Endothelial cell of umbilical vein (primary cell): ENCODE measurements around the gene SLC38A10. TPM values are rescaled to one million over a fixed set of nuclear protein-coding genes. Genes with fewer than 3 reads are reported as not detected.

ENCODE experiments used
- BruUV-seq: library from RNA; stranded (reverse); fragments of 400-500 nt; replicated peaks from 2 replicates; lab custom pipeline; 2021; lab: Mats Ljungman, UMichigan
- CTCF ChIA-PET: fragments of 300-600, 350-600 bp; sonication (Branson Sonifier 250); formaldehyde crosslinking; loops from one replicate; lab custom pipeline; 2021; ENCODE audit warnings: antibody characterized with exemption, inconsistent platforms; lab: Charles Lee
- POLR2A ChIA-PET: fragments of 300-600, 350-600 bp; sonication (Branson Sonifier 250); formaldehyde crosslinking; loops from one replicate; lab custom pipeline; 2021; ENCODE audit warnings: antibody characterized with exemption, inconsistent platforms; lab: Charles Lee
- DNase-seq: peaks from one replicate; pipeline ENCODE4 v3.0.0-alpha.2; 2011; ENCODE audit warnings: low read depth, low spot score
- FAIRE-seq: peaks from 2 replicates; lab custom pipeline; 2011; peaks lifted over from hg19 to GRCh38; lab: Jason Lieb, UNC
- H2AFZ ChIP-seq: 2 replicates; pipeline ENCODE4 v1.6.0; 2012; ENCODE audit warnings: low read depth, low read length, control low read depth, inconsistent platforms
- H3K27ac ChIP-seq: 2 replicates; pipeline ENCODE4 v1.5.1; 2011; ENCODE audit warnings: low read depth, mild to moderate bottlenecking, control low read depth, low read length, moderate library complexity; ENCODE audit not compliant: insufficient read depth
- H3K27me3 ChIP-seq, 2 experiments: 2 replicates each; pipeline versions ENCODE4 v1.6.0 to v1.6.1; 2011; ENCODE audit warnings: low read length in 2 of 2, mixed read lengths in 1 of 2; ENCODE audit not compliant: control insufficient read depth in 2 of 2, insufficient read depth in 2 of 2
- H3K36me3 ChIP-seq, 2 experiments: 2 replicates in 1 of 2; 3 replicates in 1 of 2; pipeline ENCODE4 v1.5.1; 2011; ENCODE audit warnings: low read length in 2 of 2, mild to moderate bottlenecking in 1 of 2, moderate library complexity in 1 of 2; ENCODE audit not compliant: control insufficient read depth in 2 of 2, insufficient read depth in 2 of 2; ENCODE audit errors: extremely low read depth in 1 of 2
- H3K4me1 ChIP-seq: 3 replicates; pipeline ENCODE4 v1.5.1; 2011; ENCODE audit warnings: mild to moderate bottlenecking, low read length; ENCODE audit not compliant: control insufficient read depth, insufficient read depth; ENCODE audit errors: extremely low read depth
- H3K4me2 ChIP-seq: 2 replicates; pipeline ENCODE4 v1.6.1; 2011; ENCODE audit warnings: low read length, control low read depth, mixed read lengths; ENCODE audit not compliant: insufficient read depth
- H3K4me3 ChIP-seq, 3 experiments: fragments of 200-600 bp in 1 of 3; sonication (generic), shearing (Covaris generic) in 1 of 3; replicated peaks in 1 of 3; 2 replicates each; pipeline ENCODE4 v1.5.1; 2011 to 2016; ENCODE audit warnings: control low read depth in 3 of 3, low read length in 3 of 3, mild to moderate bottlenecking in 2 of 3, inconsistent platforms in 1 of 3, low read depth in 1 of 3, moderate library complexity in 1 of 3; ENCODE audit not compliant: insufficient read depth in 1 of 3
- H3K79me2 ChIP-seq: 2 replicates; pipeline ENCODE4 v1.6.0; 2012; ENCODE audit warnings: low read length, inconsistent platforms; ENCODE audit not compliant: control insufficient read depth, insufficient read depth
- H3K9ac ChIP-seq: replicated peaks from 2 replicates; pipeline ENCODE3; 2011; ENCODE audit warnings: low read length, control low read depth; ENCODE audit not compliant: insufficient read depth; ENCODE audit errors: extremely low read depth
- H3K9me1 ChIP-seq: replicated peaks from 3 replicates; pipeline ENCODE4 v1.6.0; 2011; ENCODE audit warnings: mild to moderate bottlenecking, low read length; ENCODE audit not compliant: control insufficient read depth, insufficient read depth; ENCODE audit errors: extremely low read depth
- H3K9me3 ChIP-seq: replicated peaks from 2 replicates; pipeline ENCODE4 v1.5.1; 2012; ENCODE audit warnings: low read length, inconsistent platforms; ENCODE audit not compliant: control insufficient read depth, insufficient read depth
- H4K20me1 ChIP-seq: replicated peaks from 2 replicates; pipeline ENCODE3; 2011; ENCODE audit warnings: mild to moderate bottlenecking, low read length; ENCODE audit not compliant: control insufficient read depth, insufficient read depth; ENCODE audit errors: extremely low read depth
- EZH2 ChIP-seq: IDR thresholded peaks from 2 replicates; pipeline ENCODE4 v1.6.1; 2012; ENCODE audit warnings: borderline replicate concordance, low read depth, mild to moderate bottlenecking, moderate library complexity, low read length, inconsistent platforms; ENCODE audit not compliant: severe bottlenecking
- FOS ChIP-seq: IDR thresholded peaks from 2 replicates; pipeline ENCODE4 v1.6.1; 2011; ENCODE audit warnings: mild to moderate bottlenecking, low read length, moderate library complexity, borderline replicate concordance; ENCODE audit not compliant: insufficient read depth
- GATA2 ChIP-seq: IDR thresholded peaks from 2 replicates; pipeline ENCODE4 v1.7.0; 2011; ENCODE audit warnings: low read depth, mild to moderate bottlenecking, moderate library complexity, mixed read lengths, low read length; ENCODE audit not compliant: insufficient read length, insufficient read depth
- JUN ChIP-seq: IDR thresholded peaks from 2 replicates; pipeline ENCODE4 v1.6.1; 2011; ENCODE audit warnings: borderline replicate concordance, low read depth; ENCODE audit not compliant: insufficient read length, insufficient read depth
- MYC ChIP-seq: IDR thresholded peaks from one replicate; pipeline ENCODE4 v1.6.1; 2011; ENCODE audit warnings: mild to moderate bottlenecking, low read depth, low read length
- POLR2A ChIP-seq: IDR thresholded peaks from 2 replicates; pipeline ENCODE4 v1.6.1; 2012; ENCODE audit warnings: low read depth, mild to moderate bottlenecking, control low read depth, low read length
- POLR2AphosphoS5 ChIP-seq: IDR thresholded peaks from 2 replicates; pipeline ENCODE4 v1.6.1; 2012; ENCODE audit warnings: low read depth, mild to moderate bottlenecking, control low read depth, low read length, moderate library complexity; ENCODE audit not compliant: insufficient read depth
- dilution Hi-C: fragments of 300-500 bp; cut with MboI; formaldehyde crosslinking; loops from one replicate; pipeline ENCODE4 v1.15.0; 2019; ENCODE audit warnings: low sequenced_read_pairs; ENCODE audit not compliant: extremely low pct_ligation_motif_present
- intact Hi-C: fragments of 100-400 bp; cut with micrococcal nuclease; formaldehyde crosslinking; loops from one replicate; pipeline ENCODE4 v1.10.0; 2022
- polyA plus RNA-seq, 4 experiments: library from polyadenylated mRNA; depleted of rRNA in 3 of 4; stranded (reverse) in 3 of 4; unstranded in 1 of 4; fragments of >200 nt; gene quantifications; 2 replicates each; pipeline versions ENCODE4 v1.2.1 to v1.2.3, GENCODE V29; 2011 to 2012; ENCODE audit warnings: missing spikeins in 1 of 4
- total RNA-seq: library from RNA; stranded (reverse); gene quantifications from 2 replicates; pipeline ENCODE4 v1.2.3, GENCODE V29; 2021
- TF ChIP-seq, protein P1 (sequence below): IDR thresholded peaks from 2 replicates; pipeline ENCODE4 v1.6.1; 2011; ENCODE audit not compliant: insufficient read depth, insufficient read length
- TF ChIP-seq, protein P2 (sequence below), 2 donors: IDR thresholded peaks; 1 replicate in 1 of 2; 2 replicates in 1 of 2; pipeline ENCODE4 v1.5.1; 2011; ENCODE audit warnings: low read length in 2 of 2, mild to moderate bottlenecking in 2 of 2, moderate library complexity in 2 of 2, control low read depth in 1 of 2, inconsistent platforms in 1 of 2, low read depth in 1 of 2; ENCODE audit not compliant: insufficient read depth in 1 of 2; ENCODE audit errors: extremely low read depth in 1 of 2

SLC38A10 gene
- total and polyA plus RNA-seq, 2 donors (not counting 3 experiments of a cell fraction or from before 2014, with no cell fraction given): 72.7 to 113 TPM

DNA sequence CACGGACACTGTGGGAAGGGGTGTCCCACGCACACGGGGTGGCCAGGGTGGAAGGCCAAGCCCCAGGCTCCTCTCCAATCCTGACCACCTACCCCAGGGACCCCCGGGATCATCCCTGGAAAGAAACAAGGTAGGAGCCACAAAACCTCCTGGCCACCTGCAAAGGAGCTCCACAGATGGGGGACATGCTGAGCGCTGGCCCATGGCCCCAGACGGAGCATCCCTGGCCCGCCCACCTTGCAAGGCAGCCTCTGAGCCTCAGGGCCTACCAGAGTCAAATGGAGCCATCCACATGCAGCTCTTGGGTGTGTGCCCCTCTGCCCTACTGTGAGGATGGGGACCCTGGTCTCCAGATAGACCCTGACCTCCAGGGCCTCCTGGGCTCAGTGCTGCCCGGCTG is 16.3 kb downstream of the SLC38A10 start:
- no TSS peak for BruUV-seq
- FAIRE-seq (no peak), DNase-seq (no peak)
- POLR2A ChIA-PET: no interaction called here
- Histone ChIP-seq H2AFZ (no peak overlapping the region), H3K27ac (no peak overlapping the region), H3K36me3 (peaks cover 9 to 47% of the 10 kb centered on the region in 2 experiments), H4K20me1 (no peaks in the 10 kb centered on the region), H3K4me2 (no peak overlapping the region), H3K4me1 (no peaks in the 10 kb centered on the region), H3K27me3 (no peaks in the 10 kb centered on the region), H3K9ac (no peak overlapping the region), H3K4me3 (no peak overlapping the region), H3K9me3 (no peaks in the 10 kb centered on the region), H3K9me1 (no peaks in the 10 kb centered on the region), H3K79me2 (peaks cover 2% of the 10 kb centered on the region)
- dilution Hi-C loops: no loop called here
- CTCF ChIA-PET: interaction anchor here (1.3 kb wide), 1 partner anchor 20 kb away, joined by 3 read pairs; no protein-coding TSS in a partner anchor
- TF ChIP-seq GATA2: no peak
- no peak for TF ChIP-seq FOS
- no peak for TF ChIP-seq JUN
- TF ChIP-seq EZH2: no peak
- TF ChIP-seq, protein P1, sequence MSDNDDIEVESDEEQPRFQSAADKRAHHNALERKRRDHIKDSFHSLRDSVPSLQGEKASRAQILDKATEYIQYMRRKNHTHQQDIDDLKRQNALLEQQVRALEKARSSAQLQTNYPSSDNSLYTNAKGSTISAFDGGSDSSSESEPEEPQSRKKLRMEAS: no peak
- TF ChIP-seq POLR2AphosphoS5: no peak
- no peak for TF ChIP-seq POLR2A
- TF ChIP-seq, protein P2, sequence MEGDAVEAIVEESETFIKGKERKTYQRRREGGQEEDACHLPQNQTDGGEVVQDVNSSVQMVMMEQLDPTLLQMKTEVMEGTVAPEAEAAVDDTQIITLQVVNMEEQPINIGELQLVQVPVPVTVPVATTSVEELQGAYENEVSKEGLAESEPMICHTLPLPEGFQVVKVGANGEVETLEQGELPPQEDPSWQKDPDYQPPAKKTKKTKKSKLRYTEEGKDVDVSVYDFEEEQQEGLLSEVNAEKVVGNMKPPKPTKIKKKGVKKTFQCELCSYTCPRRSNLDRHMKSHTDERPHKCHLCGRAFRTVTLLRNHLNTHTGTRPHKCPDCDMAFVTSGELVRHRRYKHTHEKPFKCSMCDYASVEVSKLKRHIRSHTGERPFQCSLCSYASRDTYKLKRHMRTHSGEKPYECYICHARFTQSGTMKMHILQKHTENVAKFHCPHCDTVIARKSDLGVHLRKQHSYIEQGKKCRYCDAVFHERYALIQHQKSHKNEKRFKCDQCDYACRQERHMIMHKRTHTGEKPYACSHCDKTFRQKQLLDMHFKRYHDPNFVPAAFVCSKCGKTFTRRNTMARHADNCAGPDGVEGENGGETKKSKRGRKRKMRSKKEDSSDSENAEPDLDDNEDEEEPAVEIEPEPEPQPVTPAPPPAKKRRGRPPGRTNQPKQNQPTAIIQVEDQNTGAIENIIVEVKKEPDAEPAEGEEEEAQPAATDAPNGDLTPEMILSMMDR (IDR thresholded peaks at IDR 0.05; ENCODE audit: extremely low read depth in 1 of 2, insufficient read depth in 1 of 2, low read depth in 1 of 2, low read length in 2 of 2): no peak
- TF ChIP-seq MYC: no peak
- intact Hi-C loops: no loop called here
